HG03354 (cell line): Measurements from ENCODE around the gene FADS6.
"Not testable (repeated sequence)": the region's sequence is repeated elsewhere in the genome, so short reads cannot be mapped to it uniquely, and the experiment has no call there.

Experiments
- ATAC-seq: cut with Tn5 transposase; IDR thresholded peaks from one replicate; pipeline ENCODE4 v1.9.1; 2021; ENCODE audit warnings: mild to moderate bottlenecking; ENCODE audit not compliant: unreplicated experiment, poor library complexity, severe bottlenecking

Gene FADS6

GRCh38 chr17:74921769-74922168 is 28.3 kb upstream of the FADS6 start:
- ATAC-seq = no peak

- no peak for ATAC-seq
Observed at GRCh38 chr17:74921026-74921681, 27.7 kb upstream of the FADS6 start.

GRCh38 chr17:74920642-74921025 is 27.2 kb upstream of the FADS6 start:
- ATAC-seq = no peak

DNA sequence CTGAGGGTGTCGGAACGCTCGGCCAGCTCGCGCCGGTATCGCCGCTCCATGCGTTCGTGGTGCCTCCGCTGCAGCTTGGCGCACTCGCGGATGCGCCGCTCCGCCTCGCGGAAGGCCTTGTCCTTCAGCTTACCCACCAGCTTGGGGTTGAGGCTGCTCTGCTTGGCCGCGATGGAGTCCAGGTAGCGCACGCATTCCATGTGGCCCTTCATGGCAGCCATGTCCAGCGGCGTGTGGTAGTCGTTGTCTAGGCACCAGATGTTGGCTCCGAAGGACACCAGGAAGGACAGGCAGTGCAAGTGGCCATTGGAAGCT is 26.8 kb upstream of the FADS6 start:
- ATAC-seq = no peak

DNA sequence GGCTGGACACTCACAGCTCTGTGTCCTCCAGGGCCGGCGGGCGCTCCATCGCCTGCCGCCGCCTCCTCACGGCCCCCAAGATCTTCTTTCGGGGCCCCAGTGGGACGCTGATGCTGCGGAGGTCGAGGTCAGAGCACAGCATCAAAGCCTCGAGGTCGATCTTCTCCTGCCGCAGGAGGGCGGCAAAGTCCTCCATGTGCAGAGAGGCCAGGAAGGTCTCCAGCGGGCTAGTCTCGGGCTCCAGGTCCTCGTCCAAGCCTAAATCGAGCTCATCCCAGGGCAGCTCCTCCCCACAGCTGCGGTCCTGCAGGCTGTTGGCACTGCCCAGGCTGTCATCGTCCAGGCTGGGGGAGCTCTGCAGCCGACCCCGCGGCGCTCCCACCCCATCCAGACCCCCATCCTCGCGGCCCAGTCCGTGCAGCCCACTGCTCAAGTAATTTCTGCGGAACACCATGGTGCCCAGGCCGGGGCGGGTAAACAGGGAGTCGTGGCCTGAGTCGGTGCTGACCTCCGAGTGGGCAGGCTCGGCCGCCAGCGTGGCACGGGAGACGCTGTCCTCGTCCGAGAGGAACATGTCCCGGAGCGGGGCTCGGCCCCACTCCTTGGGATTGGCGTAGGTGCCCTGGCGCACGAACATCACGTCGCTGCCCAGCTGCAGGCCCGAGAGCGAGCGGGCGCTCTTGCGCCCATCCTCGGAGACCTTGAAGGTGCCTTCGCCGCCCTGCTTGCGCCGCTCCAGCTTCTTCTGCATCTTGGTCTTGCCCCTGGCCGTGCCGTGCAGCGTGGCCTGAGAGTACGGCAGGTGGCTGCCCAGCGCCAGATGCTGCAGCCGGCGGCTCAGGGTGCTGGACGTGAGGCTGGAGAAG is 26.2 kb upstream of the FADS6 start:
- ATAC-seq = no peak

DNA sequence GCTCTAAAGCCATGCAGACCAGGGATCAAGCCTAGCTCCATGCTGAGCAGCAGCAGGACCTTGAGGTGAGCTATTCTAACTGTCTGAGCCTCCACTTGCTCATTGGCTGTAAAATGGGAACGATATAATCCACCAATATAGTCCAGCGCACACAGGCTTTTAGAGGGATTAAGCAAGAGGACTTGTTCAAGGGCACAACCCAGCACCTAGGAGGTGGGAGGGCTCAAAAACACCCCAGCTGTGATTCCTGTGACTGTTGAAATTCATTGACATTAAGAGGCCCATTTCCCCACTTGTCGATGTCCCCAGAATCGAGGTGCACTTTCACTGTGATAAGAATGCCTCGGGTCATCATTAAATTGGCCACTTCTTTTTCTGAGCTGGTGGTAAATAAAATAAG is 25.5 kb upstream of the FADS6 start:
- no peak for ATAC-seq

DNA sequence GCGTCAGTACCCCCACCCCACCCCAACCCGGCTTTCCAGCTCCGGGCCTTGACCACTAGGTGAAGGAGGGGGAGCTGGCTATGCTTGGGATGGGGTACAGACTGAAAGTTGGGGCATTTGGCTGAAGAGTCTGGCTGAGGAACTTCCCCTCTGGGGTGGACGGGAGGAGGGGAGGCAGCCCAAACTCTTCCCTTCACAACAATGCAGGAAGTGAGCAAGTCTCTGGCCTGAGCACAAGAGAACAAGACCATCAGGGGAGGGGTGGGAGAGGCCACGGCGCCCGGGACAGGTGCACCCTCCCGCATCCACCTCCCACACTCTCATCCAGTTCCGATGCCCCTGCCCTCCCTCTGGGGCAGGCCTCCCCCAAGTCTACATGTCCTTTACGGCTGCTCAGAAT is 24.0 kb upstream of the FADS6 start:
- no peak for ATAC-seq

- no peak for ATAC-seq
Observed at GRCh38 chr17:74916851-74917199, 23.4 kb upstream of the FADS6 start.

DNA sequence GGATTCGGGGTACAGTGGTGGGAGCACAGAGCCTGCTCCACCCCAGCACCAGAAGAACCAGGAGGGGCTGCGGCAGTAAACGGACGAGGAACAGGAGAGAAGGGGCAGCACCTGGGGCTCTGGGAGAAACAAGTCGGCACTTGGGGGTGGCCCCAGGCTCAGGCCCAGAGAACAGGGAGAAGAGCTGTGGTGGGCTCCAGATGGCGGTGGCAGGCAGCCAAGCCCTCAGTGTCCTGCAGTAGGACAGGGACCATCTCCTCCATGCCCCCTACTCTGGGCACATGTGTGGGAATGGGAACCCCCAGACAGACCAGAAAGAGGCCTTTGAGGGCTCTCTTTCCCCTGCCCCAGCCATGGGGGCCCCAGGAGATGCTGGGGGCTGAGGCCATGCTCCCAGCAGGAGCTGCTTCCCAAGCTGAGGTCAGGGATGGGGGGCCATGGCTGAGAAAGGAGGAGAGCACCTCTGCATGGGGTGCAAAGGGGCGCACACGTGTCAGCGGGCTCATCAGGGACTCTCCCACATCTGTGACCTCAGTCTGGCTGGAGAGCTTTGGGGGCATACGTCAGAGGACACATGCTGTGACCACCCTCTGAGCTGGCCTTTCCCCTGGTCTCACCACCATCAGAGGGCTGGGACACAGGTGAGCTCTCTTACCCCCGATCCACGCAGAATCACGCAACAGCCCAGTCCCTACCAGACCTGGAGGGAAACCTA is 22.9 kb upstream of the FADS6 start:
- no peak for ATAC-seq

- ATAC-seq = not testable (repeated sequence)
Observed at GRCh38 chr17:74911423-74911822, 18.0 kb upstream of the FADS6 start.

DNA sequence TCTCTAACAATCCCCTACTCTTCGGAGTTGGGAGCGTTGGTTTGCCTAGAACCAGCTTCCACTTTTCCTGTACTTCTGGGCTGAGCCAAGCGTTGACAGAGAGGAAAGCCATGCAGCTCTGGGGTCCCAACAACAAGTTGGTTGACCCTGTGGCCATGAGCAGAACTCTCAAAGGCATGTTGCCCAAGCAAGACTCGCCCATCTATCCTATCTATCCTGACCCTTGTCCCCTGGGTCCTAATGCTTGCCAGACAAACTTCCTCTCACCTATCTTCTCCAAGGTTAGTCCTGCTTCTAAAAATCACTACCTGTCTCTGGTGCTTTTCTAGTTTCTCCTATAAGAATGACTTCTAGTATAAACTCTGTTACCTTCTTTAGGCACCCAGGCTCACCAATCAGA is 15.7 kb upstream of the FADS6 start:
- ATAC-seq = not testable (repeated sequence)

DNA sequence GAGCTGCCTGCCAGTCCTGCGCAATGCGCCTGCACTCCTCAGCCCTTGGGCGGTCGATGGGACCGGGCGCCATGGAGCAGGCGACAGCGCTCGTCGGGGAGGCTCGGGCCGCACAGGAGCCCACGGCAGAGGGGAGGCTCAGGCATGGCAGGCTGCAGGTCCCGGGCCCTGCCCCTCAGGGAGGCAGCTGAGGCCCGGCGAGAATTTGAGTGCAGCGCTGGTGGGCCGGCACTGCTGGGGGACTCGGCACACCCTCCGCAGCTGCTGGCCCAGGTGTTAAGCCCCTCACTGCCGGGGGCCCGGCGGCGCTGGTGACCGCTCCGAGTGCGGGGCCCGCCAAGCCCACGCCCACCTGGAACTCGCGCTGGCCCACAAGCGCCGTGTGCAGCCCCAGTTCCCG is 13.6 kb upstream of the FADS6 start:
- no peak for ATAC-seq

DNA sequence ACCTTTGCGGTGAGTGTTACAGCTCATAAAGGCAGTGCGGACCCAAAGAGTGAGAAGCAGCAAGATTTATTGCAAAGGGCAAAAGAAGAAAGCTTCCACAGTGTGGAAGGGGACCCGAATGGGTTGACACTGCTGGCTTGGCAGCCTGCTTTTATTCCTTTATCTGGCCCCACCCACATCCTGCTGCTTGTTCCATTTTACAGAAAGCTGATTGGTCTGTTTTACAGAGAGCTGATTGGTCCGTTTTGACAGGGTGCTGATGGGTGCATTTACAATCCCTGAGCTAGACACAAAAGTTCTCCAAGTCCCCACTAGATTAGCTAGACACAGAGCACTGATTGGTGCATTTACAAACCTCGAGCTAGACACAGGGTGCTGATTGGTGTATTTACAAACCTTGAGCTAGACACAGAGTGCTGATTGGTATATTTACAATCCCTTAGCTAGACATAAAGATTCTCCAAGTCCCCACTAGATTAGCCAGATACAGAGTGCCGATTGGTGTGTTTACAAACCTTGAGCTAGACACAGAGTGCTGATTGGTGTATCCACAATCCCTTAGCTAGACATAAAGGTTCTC is 12.9 kb upstream of the FADS6 start:
- not testable (repeated sequence) for ATAC-seq

DNA sequence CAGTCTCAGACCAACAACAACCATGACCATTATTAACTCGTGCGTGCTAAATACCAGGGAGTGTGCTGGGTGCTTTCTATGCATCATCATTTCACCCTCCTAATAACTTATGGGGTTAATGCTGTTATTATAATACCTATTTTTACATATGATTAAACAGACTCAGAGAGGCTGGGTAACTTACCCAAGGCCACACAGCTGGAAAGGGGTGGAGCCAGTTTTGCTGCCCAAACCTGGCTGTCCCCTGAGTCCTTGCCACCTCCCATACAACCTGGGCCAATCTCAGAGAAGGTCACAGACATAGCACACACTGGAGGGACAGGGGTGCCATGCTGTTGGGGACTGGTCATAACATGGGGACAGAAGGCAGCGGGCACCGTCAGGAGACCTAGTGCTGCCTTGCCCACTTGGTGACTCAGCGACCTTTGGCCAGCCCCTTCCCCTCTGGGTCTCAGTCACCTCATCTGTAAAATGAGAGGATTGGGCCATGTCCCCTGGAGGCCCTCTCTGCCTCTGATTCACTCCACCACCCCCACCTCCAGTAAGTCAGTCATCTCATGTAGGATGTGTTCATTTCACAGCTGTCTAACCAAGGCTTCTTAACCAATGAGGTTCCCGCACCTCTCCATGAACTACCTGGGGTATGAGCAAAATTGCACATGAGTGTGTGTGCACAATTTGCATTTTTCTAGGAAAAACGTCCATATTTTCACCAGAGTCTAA is 11.4 kb upstream of the FADS6 start:
- no peak for ATAC-seq

- ATAC-seq = no peak
Observed at GRCh38 chr17:74903671-74904070, 10.2 kb upstream of the FADS6 start.

- ATAC-seq = no peak
Observed at GRCh38 chr17:74903034-74903433, 9.6 kb upstream of the FADS6 start.

GRCh38 chr17:74901353-74902135 is 8.1 kb upstream of the FADS6 start:
- ATAC-seq = no peak

- ATAC-seq = no peak
Observed at GRCh38 chr17:74900208-74900607, 6.8 kb upstream of the FADS6 start.

- ATAC-seq = no peak
Observed at GRCh38 chr17:74898376-74898946, 5.0 kb upstream of the FADS6 start.
